Neural cell (in vitro differentiated cells): Measurements from ENCODE around the gene FXN. TPM values are rescaled to one million over a fixed set of nuclear protein-coding genes. Genes with fewer than 3 reads are reported as not detected.

Experiments used
- H2AFZ ChIP-seq: fragments of 200-600, 300-800 bp; sonication (generic), shearing (Covaris generic); 2 replicates; pipeline ENCODE4 v1.6.0; 2014; ENCODE audit warnings: low read depth, mild to moderate bottlenecking, antibody characterized with exemption, low read length, moderate library complexity
- H3F3A ChIP-seq: fragments of 200-600 bp; shearing (Covaris generic); 2 replicates; pipeline ENCODE4 v1.6.1; 2016; ENCODE audit warnings: mild to moderate bottlenecking, moderate library complexity, mixed read lengths, antibody characterized with exemption, low read length; ENCODE audit not compliant: insufficient read depth, poor library complexity, severe bottlenecking
- H3K27ac ChIP-seq: fragments of 200-600, 300-800 bp; sonication (generic), shearing (Covaris generic); 2 replicates; pipeline ENCODE4 v1.5.1; 2014; ENCODE audit warnings: mild to moderate bottlenecking, low read length, moderate library complexity
- H3K27me3 ChIP-seq: fragments of 300-800, 200-600 bp; sonication (generic), shearing (Covaris generic); 2 replicates; pipeline ENCODE4 v1.6.0; 2014; ENCODE audit warnings: mild to moderate bottlenecking, low read depth, low read length, moderate library complexity; ENCODE audit not compliant: insufficient read depth
- H3K36me3 ChIP-seq: fragments of 300-800, 200-600 bp; sonication (generic), shearing (Covaris generic); 2 replicates; pipeline ENCODE4 v1.5.1; 2014; ENCODE audit warnings: mild to moderate bottlenecking, antibody characterized with exemption, low read length, moderate library complexity; ENCODE audit not compliant: insufficient read depth
- H3K4me2 ChIP-seq: fragments of 300-800, 200-600 bp; sonication (generic), shearing (Covaris generic); 2 replicates; pipeline ENCODE4 v1.6.0; 2014; ENCODE audit warnings: mild to moderate bottlenecking, low read length
- H3K4me3 ChIP-seq: fragments of 300-800, 200-600 bp; sonication (generic), shearing (Covaris generic); 2 replicates; pipeline ENCODE4 v1.5.1; 2014; ENCODE audit warnings: mild to moderate bottlenecking, low read length, moderate library complexity
- H3K79me2 ChIP-seq: fragments of 200-600 bp; shearing (Covaris generic); replicated peaks from 2 replicates; pipeline ENCODE4 v1.6.0; 2014; ENCODE audit warnings: mild to moderate bottlenecking, low read length, moderate library complexity; ENCODE audit not compliant: insufficient read depth
- H3K9ac ChIP-seq: fragments of 300-800, 200-600 bp; sonication (generic), shearing (Covaris generic); 2 replicates; pipeline ENCODE4 v1.6.1; 2016; ENCODE audit warnings: mild to moderate bottlenecking, low read length, mixed read lengths
- H3K9me2 ChIP-seq: fragments of 200-600 bp; shearing (Covaris generic); 2 replicates; pipeline ENCODE4 v1.6.1; 2016; ENCODE audit warnings: mild to moderate bottlenecking, low read length, mixed read lengths; ENCODE audit not compliant: insufficient read depth
- H3K9me3 ChIP-seq: fragments of 200-600, 300-800 bp; sonication (generic), shearing (Covaris generic); 2 replicates; pipeline ENCODE4 v1.6.1; 2016; ENCODE audit warnings: mild to moderate bottlenecking, mixed run types, low read length, moderate library complexity, mixed read lengths
- H4K20me1 ChIP-seq: fragments of 200-600 bp; shearing (Covaris generic); 2 replicates; pipeline ENCODE4 v1.6.1; 2016; ENCODE audit warnings: mild to moderate bottlenecking, mixed run types; ENCODE audit not compliant: insufficient read depth
- EP300 ChIP-seq: fragments of 450-650 bp; conservative IDR thresholded peaks from 2 replicates; pipeline ENCODE4 v1.6.1; 2014; ENCODE audit warnings: antibody characterized with exemption, mild to moderate bottlenecking, moderate library complexity; ENCODE audit not compliant: poor library complexity, severe bottlenecking
- EZH2 ChIP-seq: fragments of 200-600, 300-800 bp; shearing (Covaris generic), sonication (generic); IDR thresholded peaks from 2 replicates; pipeline ENCODE4 v1.6.1; 2014; ENCODE audit warnings: antibody characterized with exemption, low read length, borderline replicate concordance, mild to moderate bottlenecking; ENCODE audit not compliant: insufficient read depth, poor library complexity, severe bottlenecking
- MXI1 ChIP-seq: fragments of 450-650 bp; conservative IDR thresholded peaks from 2 replicates; pipeline ENCODE4 v1.6.1; 2014; ENCODE audit warnings: antibody characterized with exemption, mild to moderate bottlenecking; ENCODE audit not compliant: poor library complexity, severe bottlenecking
- POLR2AphosphoS5 ChIP-seq: IDR thresholded peaks from 2 replicates; pipeline ENCODE4 v1.6.1; 2012
- RAD21 ChIP-seq: fragments of 450-650 bp; conservative IDR thresholded peaks from 2 replicates; pipeline ENCODE4 v1.6.1; 2014; ENCODE audit warnings: antibody characterized with exemption, mild to moderate bottlenecking, moderate library complexity
- REST ChIP-seq: IDR thresholded peaks from 2 replicates; pipeline ENCODE4 v1.6.1; 2012; ENCODE audit warnings: borderline replicate concordance
- SMC3 ChIP-seq: fragments of 450-650 bp; conservative IDR thresholded peaks from 2 replicates; pipeline ENCODE4 v1.6.1; 2014; ENCODE audit warnings: antibody characterized with exemption, mild to moderate bottlenecking, moderate library complexity; ENCODE audit not compliant: poor library complexity
- TAF1 ChIP-seq: IDR thresholded peaks from 2 replicates; pipeline ENCODE4 v1.6.1; 2012; ENCODE audit warnings: low read depth
- polyA plus RNA-seq: library from polyadenylated mRNA; depleted of rRNA; stranded (reverse); fragments of >200 nt; gene quantifications from 2 replicates; pipeline ENCODE4 v1.2.3, GENCODE V29; 2014
- TF ChIP-seq, protein P1 (sequence below): fragments of 450-650 bp; IDR thresholded peaks from 2 replicates; pipeline ENCODE4 v1.5.1; 2014; ENCODE audit warnings: antibody characterized with exemption, mild to moderate bottlenecking, moderate library complexity; ENCODE audit not compliant: poor library complexity, severe bottlenecking

Gene FXN
- polyA plus RNA-seq, 1 donor from 2014 or later: 3.5 TPM

DNA sequence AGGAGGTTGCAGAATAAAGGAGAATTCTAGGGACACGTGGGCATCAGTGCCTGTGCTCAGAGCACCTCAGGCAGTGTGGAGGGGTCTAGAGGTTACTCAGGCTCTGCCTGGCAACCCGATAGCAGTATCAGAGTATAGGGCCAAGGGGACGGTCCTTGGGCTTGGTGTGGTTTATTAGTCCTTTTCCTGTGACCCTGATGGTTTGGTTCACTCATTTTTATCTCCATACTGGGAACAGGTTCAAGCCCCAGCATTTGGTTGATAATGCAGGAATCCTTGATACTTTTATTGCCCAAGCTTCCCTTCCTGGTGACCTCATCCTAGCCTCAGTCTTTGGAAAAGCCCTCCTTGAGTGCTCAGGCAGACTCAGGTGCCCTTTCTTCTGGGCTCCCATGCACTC is 35.5 kb downstream of the FXN start:
- H3K9me3 ChIP-seq: no peaks in the 10 kb centered on the region
- no peak overlapping the region for H2AFZ ChIP-seq
- no peaks in the 10 kb centered on the region for H3K9me2 ChIP-seq
- H3K9ac ChIP-seq: no peak overlapping the region
- no peak overlapping the region for H3K4me3 ChIP-seq
- no peaks in the 10 kb centered on the region for H3K36me3 ChIP-seq
- H3K27ac ChIP-seq: no peak overlapping the region
- H4K20me1 ChIP-seq: no peaks in the 10 kb centered on the region
- H3K4me2 ChIP-seq: no peak overlapping the region
- no peaks in the 10 kb centered on the region for H3K27me3 ChIP-seq
- H3F3A ChIP-seq: no peaks in the 10 kb centered on the region
- TF ChIP-seq SMC3 (no peak), MXI1 (no peak), EP300 (no peak), POLR2AphosphoS5 (no peak), EZH2 (no peak)
- TF ChIP-seq, protein P1, sequence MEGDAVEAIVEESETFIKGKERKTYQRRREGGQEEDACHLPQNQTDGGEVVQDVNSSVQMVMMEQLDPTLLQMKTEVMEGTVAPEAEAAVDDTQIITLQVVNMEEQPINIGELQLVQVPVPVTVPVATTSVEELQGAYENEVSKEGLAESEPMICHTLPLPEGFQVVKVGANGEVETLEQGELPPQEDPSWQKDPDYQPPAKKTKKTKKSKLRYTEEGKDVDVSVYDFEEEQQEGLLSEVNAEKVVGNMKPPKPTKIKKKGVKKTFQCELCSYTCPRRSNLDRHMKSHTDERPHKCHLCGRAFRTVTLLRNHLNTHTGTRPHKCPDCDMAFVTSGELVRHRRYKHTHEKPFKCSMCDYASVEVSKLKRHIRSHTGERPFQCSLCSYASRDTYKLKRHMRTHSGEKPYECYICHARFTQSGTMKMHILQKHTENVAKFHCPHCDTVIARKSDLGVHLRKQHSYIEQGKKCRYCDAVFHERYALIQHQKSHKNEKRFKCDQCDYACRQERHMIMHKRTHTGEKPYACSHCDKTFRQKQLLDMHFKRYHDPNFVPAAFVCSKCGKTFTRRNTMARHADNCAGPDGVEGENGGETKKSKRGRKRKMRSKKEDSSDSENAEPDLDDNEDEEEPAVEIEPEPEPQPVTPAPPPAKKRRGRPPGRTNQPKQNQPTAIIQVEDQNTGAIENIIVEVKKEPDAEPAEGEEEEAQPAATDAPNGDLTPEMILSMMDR: no peak
- no peaks in the 10 kb centered on the region for H3K79me2 ChIP-seq

- Histone ChIP-seq H3K4me2 (no peak overlapping the region), H2AFZ (no peak overlapping the region), H3F3A (no peaks in the 10 kb centered on the region), H3K9me2 (no peaks in the 10 kb centered on the region), H3K27me3 (no peaks in the 10 kb centered on the region), H4K20me1 (no peaks in the 10 kb centered on the region), H3K36me3 (no peaks in the 10 kb centered on the region), H3K9ac (no peak overlapping the region), H3K9me3 (no peaks in the 10 kb centered on the region), H3K79me2 (no peaks in the 10 kb centered on the region), H3K27ac (no peak overlapping the region), H3K4me3 (no peak overlapping the region)
- TF ChIP-seq POLR2AphosphoS5 (no peak), MXI1 (no peak), RAD21 (no peak), EP300 (no peak), REST (no peak), EZH2 (no peak), SMC3 (no peak), TAF1 (no peak)
- TF ChIP-seq, protein P1: no peak
Measured at GRCh38 chr9:69073103-69073502, 37.6 kb downstream of the FXN start.
